Cardiac fibroblast (primary cell): Measurements from ENCODE around the gene SHKBP1.
A peak's percentile ranks its signal among the peaks of the same experiment; 100 is the strongest.

ENCODE experiments used
- DNase-seq, 2 donors: peaks; one replicate each; pipeline versions ENCODE4 v3.0.0 to v3.0.0-alpha.2; 2010; ENCODE audit warnings: low read depth in 2 of 2
- H3K4me3 ChIP-seq, 2 donors: replicated peaks in 1 of 2; 1 replicate in 1 of 2; 2 replicates in 1 of 2; pipeline ENCODE4 v1.5.1; 2011; ENCODE audit warnings: low read depth in 2 of 2, low read length in 2 of 2, mild to moderate bottlenecking in 2 of 2, moderate library complexity in 1 of 2
- TF ChIP-seq, protein P1 (sequence below): IDR thresholded peaks from one replicate; pipeline ENCODE4 v1.5.1; 2011; ENCODE audit warnings: low read depth, mild to moderate bottlenecking, low read length, inconsistent platforms

SHKBP1 gene

GRCh38 chr19:40608240-40608621 is 31.6 kb downstream of the SHKBP1 start:
- DNase-seq: no peak
- no peak overlapping the region for H3K4me3 ChIP-seq
- TF ChIP-seq, protein P1, sequence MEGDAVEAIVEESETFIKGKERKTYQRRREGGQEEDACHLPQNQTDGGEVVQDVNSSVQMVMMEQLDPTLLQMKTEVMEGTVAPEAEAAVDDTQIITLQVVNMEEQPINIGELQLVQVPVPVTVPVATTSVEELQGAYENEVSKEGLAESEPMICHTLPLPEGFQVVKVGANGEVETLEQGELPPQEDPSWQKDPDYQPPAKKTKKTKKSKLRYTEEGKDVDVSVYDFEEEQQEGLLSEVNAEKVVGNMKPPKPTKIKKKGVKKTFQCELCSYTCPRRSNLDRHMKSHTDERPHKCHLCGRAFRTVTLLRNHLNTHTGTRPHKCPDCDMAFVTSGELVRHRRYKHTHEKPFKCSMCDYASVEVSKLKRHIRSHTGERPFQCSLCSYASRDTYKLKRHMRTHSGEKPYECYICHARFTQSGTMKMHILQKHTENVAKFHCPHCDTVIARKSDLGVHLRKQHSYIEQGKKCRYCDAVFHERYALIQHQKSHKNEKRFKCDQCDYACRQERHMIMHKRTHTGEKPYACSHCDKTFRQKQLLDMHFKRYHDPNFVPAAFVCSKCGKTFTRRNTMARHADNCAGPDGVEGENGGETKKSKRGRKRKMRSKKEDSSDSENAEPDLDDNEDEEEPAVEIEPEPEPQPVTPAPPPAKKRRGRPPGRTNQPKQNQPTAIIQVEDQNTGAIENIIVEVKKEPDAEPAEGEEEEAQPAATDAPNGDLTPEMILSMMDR: no peak

DNA sequence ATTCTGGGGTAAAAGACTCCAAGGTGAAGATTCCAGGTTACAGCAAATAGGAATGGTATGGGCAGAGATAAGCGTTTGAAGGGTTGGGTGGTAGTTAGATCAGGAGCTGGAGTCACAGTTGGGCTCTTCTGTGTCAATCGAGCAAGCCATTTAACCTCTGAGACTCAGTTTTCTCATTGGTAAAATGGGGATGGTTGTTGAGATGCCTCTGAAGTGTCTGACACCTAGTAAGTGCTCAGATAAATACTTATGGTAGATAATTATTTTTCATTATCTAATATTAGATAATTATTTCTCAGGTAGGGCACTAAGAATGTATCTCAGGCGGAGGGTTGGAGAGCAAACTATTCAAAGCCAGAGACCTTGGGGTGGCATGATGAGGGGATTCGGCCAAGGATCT is 32.3 kb downstream of the SHKBP1 start:
- TF ChIP-seq, protein P1: no peak
- no peak overlapping the region for H3K4me3 ChIP-seq
- no peak for DNase-seq

GRCh38 chr19:40609561-40610395 is 33.1 kb downstream of the SHKBP1 start:
- TF ChIP-seq, protein P1: no peak
- H3K4me3 ChIP-seq: peak overlapping the region; percentile 19 to 38
- DNase-seq: peak; percentile 67 to 79

DNA sequence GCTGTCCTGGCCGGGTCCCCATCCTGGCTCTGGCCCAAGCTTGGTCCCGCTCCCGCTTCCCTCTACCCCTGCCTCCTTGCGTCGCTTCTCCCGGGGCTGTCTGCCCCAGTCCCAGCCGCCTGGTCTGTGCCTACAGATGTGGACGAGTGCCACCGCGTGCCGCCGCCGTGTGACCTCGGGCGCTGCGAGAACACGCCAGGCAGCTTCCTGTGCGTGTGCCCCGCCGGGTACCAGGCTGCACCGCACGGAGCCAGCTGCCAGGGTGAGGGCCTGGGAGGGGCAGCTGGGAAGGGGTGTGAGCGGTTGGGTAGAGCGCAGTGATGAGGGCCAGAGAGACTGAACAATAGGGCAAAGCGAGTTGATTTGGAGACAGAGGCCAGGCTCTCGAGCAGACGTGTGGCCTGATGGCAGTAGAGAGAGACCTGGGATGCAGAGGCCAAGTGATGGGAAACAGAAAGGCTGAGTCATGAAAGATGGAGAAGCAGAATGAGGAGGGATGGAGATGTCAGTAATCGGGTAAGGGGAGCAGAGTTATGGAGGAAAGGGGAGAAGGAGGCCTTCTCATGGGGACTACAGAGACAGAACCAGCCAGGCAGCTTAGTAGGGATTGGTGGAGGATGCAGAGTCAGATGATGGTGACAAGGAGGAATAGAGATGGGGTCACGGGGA is 33.9 kb downstream of the SHKBP1 start:
- no peak for DNase-seq
- TF ChIP-seq, protein P1: no peak
- H3K4me3 ChIP-seq: no peak overlapping the region

- DNase-seq: no peak
- TF ChIP-seq, protein P1: no peak
- H3K4me3 ChIP-seq: no peak overlapping the region
Measured at GRCh38 chr19:40611096-40611495, 34.4 kb downstream of the SHKBP1 start.

DNA sequence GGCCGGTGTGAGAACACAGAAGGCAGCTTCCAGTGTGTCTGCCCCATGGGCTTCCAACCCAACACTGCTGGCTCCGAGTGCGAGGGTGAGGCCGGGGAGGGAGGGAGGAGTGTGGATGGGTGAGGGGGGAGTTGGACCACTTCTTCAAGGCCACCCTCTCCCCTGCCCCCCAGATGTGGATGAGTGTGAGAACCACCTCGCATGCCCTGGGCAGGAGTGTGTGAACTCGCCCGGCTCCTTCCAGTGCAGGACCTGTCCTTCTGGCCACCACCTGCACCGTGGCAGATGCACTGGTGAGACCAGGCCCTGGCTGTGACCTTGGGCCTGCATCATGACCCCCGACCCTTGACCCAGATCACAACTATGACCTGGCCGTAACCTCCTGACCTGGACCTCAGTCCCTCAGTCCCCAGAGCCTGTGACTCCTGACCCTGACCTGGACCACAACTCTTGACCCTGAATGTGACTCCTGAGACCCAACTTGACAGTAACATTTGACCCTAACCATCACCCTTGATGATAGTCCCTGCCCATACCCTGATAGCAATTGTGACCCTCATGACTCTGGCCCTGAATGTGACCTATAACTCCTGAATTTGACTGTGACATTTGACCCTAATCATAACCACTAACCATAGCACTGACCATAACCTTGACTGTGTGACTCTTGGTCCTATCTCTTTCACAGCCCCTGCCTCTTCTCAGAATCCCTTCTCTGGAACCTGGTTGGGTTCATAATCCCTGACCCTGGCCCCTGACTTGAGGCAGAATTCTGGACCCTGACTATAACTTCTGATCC is 35.4 kb downstream of the SHKBP1 start:
- no peak overlapping the region for H3K4me3 ChIP-seq
- no peak for DNase-seq
- TF ChIP-seq, protein P1: no peak
